ENCODE data around the gene CERK.

The CERK gene

GRCh38 chr22:46754110-46754799 lies 16.2 kb upstream of the CERK start:
- Histone ChIP-seq H3K27ac (ENCODE audit: insufficient read depth in 1 of 2, low read depth in 1 of 2, low read length in 2 of 2, poor library complexity in 1 of 2, severe bottlenecking in 2 of 2) (peak overlapping the region; percentile 58 to 76), H3K27me3 (replicated peaks in 2 of 5; ENCODE audit: control insufficient read depth in 4 of 5, insufficient read depth in 5 of 5, low read length in 4 of 5) (no peaks in the 10 kb centered on the region), H3K9me3 (ENCODE audit: control extremely low read depth in 1 of 5, control insufficient read depth in 4 of 5, insufficient read depth in 2 of 5, low read depth in 1 of 5, low read length in 4 of 5) (peaks cover 0 to 13% (median 2%) of the 10 kb centered on the region in 5 experiments), H3K36me3 (ENCODE audit: control insufficient read depth in 4 of 4, insufficient read depth in 4 of 4, low read length in 3 of 4) (no peaks in the 10 kb centered on the region), H3K4me1 (ENCODE audit: control extremely low read depth in 1 of 4, control insufficient read depth in 4 of 4, insufficient read depth in 4 of 4, low read length in 3 of 4) (peaks cover 6 to 66% (median 52%) of the 10 kb centered on the region in 4 experiments), H3K4me3 (ENCODE audit: control insufficient read depth in 1 of 7, extremely low read depth in 1 of 7, insufficient read depth in 4 of 7, low read depth in 2 of 7, low read length in 6 of 7) (peak overlapping the region in 4 of 7 experiments; percentile 0 to 55 (median 28))
- CTCF ChIA-PET: interaction anchor here (0.6 to 1.5 kb wide), 6 partner anchors 12 to 48 kb away, joined by 3 to 4 read pairs (median 3); partner anchors contain the start of gene CERK
- POLR2A ChIA-PET: interaction anchor here (0.6 to 1.5 kb wide), 7 partner anchors 8 to 37 kb away, joined by 3 to 17 read pairs (median 4); partner anchors contain the start of genes CERK and TBC1D22A
- peak; percentile 87 to 100 (median 99) for DNase-seq
- WGBS (ENCODE audit: insufficient coverage): 6% methylated on average over 14 of the region's 14 CpGs

GRCh38 chr22:46753761-46754109 lies 15.7 kb upstream of the CERK start:
- WGBS (ENCODE audit: insufficient coverage): 73% methylated on average over 4 of the region's 4 CpGs
- peak overlapping the region; percentile 58 to 76 for H3K27ac ChIP-seq (ENCODE audit: insufficient read depth in 1 of 2, low read depth in 1 of 2, low read length in 2 of 2, poor library complexity in 1 of 2, severe bottlenecking in 2 of 2)
- CTCF ChIA-PET: interaction anchor here (0.6 to 1.5 kb wide), 4 partner anchors 15 to 49 kb away, joined by 3 to 4 read pairs (median 4); partner anchors contain the start of gene CERK

GRCh38 chr22:46753360-46753759 lies 15.3 kb upstream of the CERK start:
- CTCF ChIA-PET: interaction anchor here (1.0 kb wide), 1 partner anchor 15 kb away, joined by 4 read pairs; the partner anchor contains the start of gene CERK
- Histone ChIP-seq H3K27ac (ENCODE audit: insufficient read depth in 1 of 2, low read depth in 1 of 2, low read length in 2 of 2, poor library complexity in 1 of 2, severe bottlenecking in 2 of 2) (peak overlapping the region in 1 of 2 experiments; percentile 76), H3K4me3 (ENCODE audit: control insufficient read depth in 1 of 7, extremely low read depth in 1 of 7, insufficient read depth in 4 of 7, low read depth in 2 of 7, low read length in 6 of 7) (peak overlapping the region in 2 of 7 experiments; percentile 26 to 55), H3K9me3 (ENCODE audit: control extremely low read depth in 1 of 5, control insufficient read depth in 4 of 5, insufficient read depth in 2 of 5, low read depth in 1 of 5, low read length in 4 of 5) (peaks cover 0 to 13% (median 2%) of the 10 kb centered on the region in 5 experiments), H3K4me1 (ENCODE audit: control extremely low read depth in 1 of 4, control insufficient read depth in 4 of 4, insufficient read depth in 4 of 4, low read length in 3 of 4) (peaks cover 7 to 69% (median 55%) of the 10 kb centered on the region in 4 experiments), H3K36me3 (ENCODE audit: control insufficient read depth in 4 of 4, insufficient read depth in 4 of 4, low read length in 3 of 4) (no peaks in the 10 kb centered on the region), H3K27me3 (replicated peaks in 2 of 5; ENCODE audit: control insufficient read depth in 4 of 5, insufficient read depth in 5 of 5, low read length in 4 of 5) (no peaks in the 10 kb centered on the region)
- POLR2A ChIA-PET: interaction anchor here (0.6 to 1.5 kb wide), 3 partner anchors 9 to 14 kb away, joined by 3 to 17 read pairs (median 9); partner anchors contain the start of genes CERK and TBC1D22A
- 95% methylated on average over 8 of the region's 8 CpGs for WGBS (ENCODE audit: insufficient coverage)
- no peak for DNase-seq

More at GRCh38 chr22:46753761-46754109, 15.7 kb upstream of the CERK start:
- peaks cover 6 to 69% (median 55%) of the 10 kb centered on the region in 4 experiments for H3K4me1 ChIP-seq (ENCODE audit: control extremely low read depth in 1 of 4, control insufficient read depth in 4 of 4, insufficient read depth in 4 of 4, low read length in 3 of 4)
- DNase-seq: no peak
- POLR2A ChIA-PET: interaction anchor here (0.6 to 1.5 kb wide), 4 partner anchors 9 to 38 kb away, joined by 3 to 17 read pairs (median 6); partner anchors contain the start of genes CERK and TBC1D22A
- peak overlapping the region in 4 of 7 experiments; percentile 0 to 55 (median 28) for H3K4me3 ChIP-seq (ENCODE audit: control insufficient read depth in 1 of 7, extremely low read depth in 1 of 7, insufficient read depth in 4 of 7, low read depth in 2 of 7, low read length in 6 of 7)
- no peaks in the 10 kb centered on the region for H3K36me3 ChIP-seq (ENCODE audit: control insufficient read depth in 4 of 4, insufficient read depth in 4 of 4, low read length in 3 of 4)
- peaks cover 0 to 13% (median 2%) of the 10 kb centered on the region in 5 experiments for H3K9me3 ChIP-seq (ENCODE audit: control extremely low read depth in 1 of 5, control insufficient read depth in 4 of 5, insufficient read depth in 2 of 5, low read depth in 1 of 5, low read length in 4 of 5)
- no peaks in the 10 kb centered on the region for H3K27me3 ChIP-seq (replicated peaks in 2 of 5; ENCODE audit: control insufficient read depth in 4 of 5, insufficient read depth in 5 of 5, low read length in 4 of 5)

- peaks cover 0 to 13% (median 2%) of the 10 kb centered on the region in 5 experiments for H3K9me3 ChIP-seq (ENCODE audit: control extremely low read depth in 1 of 5, control insufficient read depth in 4 of 5, insufficient read depth in 2 of 5, low read depth in 1 of 5, low read length in 4 of 5)
- H3K4me1 ChIP-seq (ENCODE audit: control extremely low read depth in 1 of 4, control insufficient read depth in 4 of 4, insufficient read depth in 4 of 4, low read length in 3 of 4): peaks cover 8 to 70% (median 55%) of the 10 kb centered on the region in 4 experiments
- no peaks in the 10 kb centered on the region for H3K27me3 ChIP-seq (replicated peaks in 2 of 5; ENCODE audit: control insufficient read depth in 4 of 5, insufficient read depth in 5 of 5, low read length in 4 of 5)
- whole genome bisulfite sequencing (ENCODE audit: insufficient coverage): 100% methylated on average over 2 of the region's 6 CpGs
- H3K4me3 ChIP-seq (ENCODE audit: control insufficient read depth in 1 of 7, extremely low read depth in 1 of 7, insufficient read depth in 4 of 7, low read depth in 2 of 7, low read length in 6 of 7): no peak overlapping the region
- no peak overlapping the region for H3K27ac ChIP-seq (ENCODE audit: insufficient read depth in 1 of 2, low read depth in 1 of 2, low read length in 2 of 2, poor library complexity in 1 of 2, severe bottlenecking in 2 of 2)
- DNase-seq: no peak
- H3K36me3 ChIP-seq (ENCODE audit: control insufficient read depth in 4 of 4, insufficient read depth in 4 of 4, low read length in 3 of 4): no peaks in the 10 kb centered on the region
- ChIA-PET POLR2A (no interaction called here), CTCF (no interaction called here)
These were observed 14.9 kb upstream of the CERK start for GRCh38 chr22:46752988-46753310.

GRCh38 chr22:46752286-46752987 lies 14.4 kb upstream of the CERK start:
- peaks cover 0 to 13% (median 2%) of the 10 kb centered on the region in 5 experiments for H3K9me3 ChIP-seq (ENCODE audit: control extremely low read depth in 1 of 5, control insufficient read depth in 4 of 5, insufficient read depth in 2 of 5, low read depth in 1 of 5, low read length in 4 of 5)
- H3K27me3 ChIP-seq (replicated peaks in 2 of 5; ENCODE audit: control insufficient read depth in 4 of 5, insufficient read depth in 5 of 5, low read length in 4 of 5): no peaks in the 10 kb centered on the region
- no peak overlapping the region for H3K4me3 ChIP-seq (ENCODE audit: control insufficient read depth in 1 of 7, extremely low read depth in 1 of 7, insufficient read depth in 4 of 7, low read depth in 2 of 7, low read length in 6 of 7)
- H3K4me1 ChIP-seq (ENCODE audit: control extremely low read depth in 1 of 4, control insufficient read depth in 4 of 4, insufficient read depth in 4 of 4, low read length in 3 of 4): peaks cover 8 to 70% (median 54%) of the 10 kb centered on the region in 4 experiments
- no peak overlapping the region for H3K27ac ChIP-seq (ENCODE audit: insufficient read depth in 1 of 2, low read depth in 1 of 2, low read length in 2 of 2, poor library complexity in 1 of 2, severe bottlenecking in 2 of 2)
- ChIA-PET POLR2A (no interaction called here), CTCF (interaction anchor here (4.1 kb wide), 1 partner anchor 13 kb away, joined by 34 read pairs; the partner anchor contains the start of gene CERK)
- 100% methylated on average over 6 of the region's 11 CpGs for WGBS (ENCODE audit: insufficient coverage)
- no peaks in the 10 kb centered on the region for H3K36me3 ChIP-seq (ENCODE audit: control insufficient read depth in 4 of 4, insufficient read depth in 4 of 4, low read length in 3 of 4)
- no peak for DNase-seq

- Histone ChIP-seq H3K27me3 (replicated peaks in 2 of 5; ENCODE audit: control insufficient read depth in 4 of 5, insufficient read depth in 5 of 5, low read length in 4 of 5) (no peaks in the 10 kb centered on the region), H3K36me3 (ENCODE audit: control insufficient read depth in 4 of 4, insufficient read depth in 4 of 4, low read length in 3 of 4) (no peaks in the 10 kb centered on the region), H3K4me1 (ENCODE audit: control extremely low read depth in 1 of 4, control insufficient read depth in 4 of 4, insufficient read depth in 4 of 4, low read length in 3 of 4) (peaks cover 8 to 68% (median 51%) of the 10 kb centered on the region in 4 experiments), H3K9me3 (ENCODE audit: control extremely low read depth in 1 of 5, control insufficient read depth in 4 of 5, insufficient read depth in 2 of 5, low read depth in 1 of 5, low read length in 4 of 5) (peaks cover 0 to 5% (median 0%) of the 10 kb centered on the region in 5 experiments), H3K4me3 (ENCODE audit: control insufficient read depth in 1 of 7, extremely low read depth in 1 of 7, insufficient read depth in 4 of 7, low read depth in 2 of 7, low read length in 6 of 7) (peak overlapping the region in 1 of 7 experiments; percentile 2), H3K27ac (ENCODE audit: insufficient read depth in 1 of 2, low read depth in 1 of 2, low read length in 2 of 2, poor library complexity in 1 of 2, severe bottlenecking in 2 of 2) (no peak overlapping the region)
- ChIA-PET CTCF (interaction anchor here (1.7 to 4.7 kb wide), 5 partner anchors 8 to 52 kb away, joined by 5 to 34 read pairs (median 10); partner anchors contain the start of gene CERK), POLR2A (interaction anchor here (1.0 kb wide), 1 partner anchor 12 kb away, joined by 4 read pairs; the partner anchor contains the start of gene TBC1D22A)
- 90% methylated on average over 11 of the region's 12 CpGs for WGBS (ENCODE audit: insufficient coverage)
- DNase-seq: no peak
These were observed 12.9 kb upstream of the CERK start for GRCh38 chr22:46750863-46751443.
